ENCODE measurements around the gene TJP3.
A peak's percentile ranks its signal among the peaks of the same experiment; 100 is the strongest.
"Not testable (repeated sequence)": the region's sequence is repeated elsewhere in the genome, so short reads cannot be mapped to it uniquely, and the experiment has no call there.

Gene TJP3

GRCh38 chr19:3708207-3708931 is at the start of gene TJP3:
Gene TJP3, plus strand, starts transcription at chr19:3708384. Its CDS starts 20,049 bp downstream, at chr19:3728433.
- DNase-seq = no peak

GRCh38 chr19:3658870-3659745 is 49.1 kb upstream of the TJP3 start:
- DNase-seq = no peak

- DNase-seq = no peak
Measured at GRCh38 chr19:3659746-3660112, 48.5 kb upstream of the TJP3 start.

- no peak for DNase-seq
Measured at GRCh38 chr19:3660493-3661219, 47.5 kb upstream of the TJP3 start.

- no peak for DNase-seq
Measured at GRCh38 chr19:3661284-3662238, 46.6 kb upstream of the TJP3 start.

GRCh38 chr19:3663838-3664237 is 44.3 kb upstream of the TJP3 start:
- no peak for DNase-seq

GRCh38 chr19:3664879-3665642 is 43.1 kb upstream of the TJP3 start:
- DNase-seq = no peak

GRCh38 chr19:3665681-3666544 is 42.3 kb upstream of the TJP3 start:
- peak; percentile 75 for DNase-seq

- DNase-seq = not testable (repeated sequence)
Measured at GRCh38 chr19:3666545-3666856, 41.7 kb upstream of the TJP3 start.

GRCh38 chr19:3667037-3667638 is 41.0 kb upstream of the TJP3 start:
- no peak for DNase-seq

GRCh38 chr19:3667766-3668165 is 40.4 kb upstream of the TJP3 start:
- no peak for DNase-seq

GRCh38 chr19:3668331-3669081 is 39.7 kb upstream of the TJP3 start:
- DNase-seq = no peak

GRCh38 chr19:3669082-3669946 is 38.9 kb upstream of the TJP3 start:
- no peak for DNase-seq

- DNase-seq = no peak
Measured at GRCh38 chr19:3669947-3670795, 38.0 kb upstream of the TJP3 start.

- peak; percentile 30 for DNase-seq
Measured at GRCh38 chr19:3670796-3671679, 37.1 kb upstream of the TJP3 start.
